Mesodermal cell (in vitro differentiated cells): Measurements from ENCODE around the gene BBS7. TPM values are rescaled to one million over a fixed set of nuclear protein-coding genes. Genes with fewer than 3 reads are reported as not detected.

Experiments
- H3K27ac ChIP-seq: 2 replicates; pipeline ENCODE4 v1.7.0; 2013; ENCODE audit warnings: mild to moderate bottlenecking, low read depth, low read length, moderate library complexity; ENCODE audit not compliant: severe bottlenecking
- H3K36me3 ChIP-seq: 2 replicates; pipeline ENCODE4 v1.7.1; 2013; ENCODE audit warnings: mild to moderate bottlenecking, low read length, moderate library complexity; ENCODE audit not compliant: control insufficient read depth, insufficient read depth
- H3K4me1 ChIP-seq: one replicate; pipeline ENCODE4 v1.7.1; 2013; ENCODE audit warnings: mild to moderate bottlenecking, low read length; ENCODE audit not compliant: insufficient read depth, control insufficient read depth, poor library complexity, severe bottlenecking
- H3K4me3 ChIP-seq: 2 replicates; pipeline ENCODE4 v1.7.0; 2013; ENCODE audit warnings: low read length, control low read depth, mild to moderate bottlenecking; ENCODE audit not compliant: insufficient read depth, poor library complexity, severe bottlenecking; ENCODE audit errors: extremely low read depth
- H3K9me3 ChIP-seq: 2 replicates; pipeline ENCODE4 v1.7.1; 2013; ENCODE audit warnings: mild to moderate bottlenecking, low read length, moderate library complexity; ENCODE audit not compliant: control insufficient read depth
- WGBS, 2 experiments: methylation state at CpG; one replicate each; pipeline ENCODE4 v1.1.5; 2013; ENCODE audit warnings: missing lambda C conversion rate in 2 of 2; ENCODE audit not compliant: insufficient coverage in 2 of 2; 5-methylcytosine and 5-hydroxymethylcytosine counted together
- polyA plus RNA-seq, 2 experiments: library from polyadenylated mRNA; stranded (reverse); fragments of 50-300 nt; gene quantifications; one replicate each; pipeline ENCODE4 v1.2.3, GENCODE V29; 2013

BBS7 gene, protein sequence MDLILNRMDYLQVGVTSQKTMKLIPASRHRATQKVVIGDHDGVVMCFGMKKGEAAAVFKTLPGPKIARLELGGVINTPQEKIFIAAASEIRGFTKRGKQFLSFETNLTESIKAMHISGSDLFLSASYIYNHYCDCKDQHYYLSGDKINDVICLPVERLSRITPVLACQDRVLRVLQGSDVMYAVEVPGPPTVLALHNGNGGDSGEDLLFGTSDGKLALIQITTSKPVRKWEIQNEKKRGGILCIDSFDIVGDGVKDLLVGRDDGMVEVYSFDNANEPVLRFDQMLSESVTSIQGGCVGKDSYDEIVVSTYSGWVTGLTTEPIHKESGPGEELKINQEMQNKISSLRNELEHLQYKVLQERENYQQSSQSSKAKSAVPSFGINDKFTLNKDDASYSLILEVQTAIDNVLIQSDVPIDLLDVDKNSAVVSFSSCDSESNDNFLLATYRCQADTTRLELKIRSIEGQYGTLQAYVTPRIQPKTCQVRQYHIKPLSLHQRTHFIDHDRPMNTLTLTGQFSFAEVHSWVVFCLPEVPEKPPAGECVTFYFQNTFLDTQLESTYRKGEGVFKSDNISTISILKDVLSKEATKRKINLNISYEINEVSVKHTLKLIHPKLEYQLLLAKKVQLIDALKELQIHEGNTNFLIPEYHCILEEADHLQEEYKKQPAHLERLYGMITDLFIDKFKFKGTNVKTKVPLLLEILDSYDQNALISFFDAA
- polyA plus RNA-seq (2013, experiment 1 of 2) = 23.5 TPM
- 21.8 TPM for polyA plus RNA-seq (2013, experiment 2 of 2)

DNA sequence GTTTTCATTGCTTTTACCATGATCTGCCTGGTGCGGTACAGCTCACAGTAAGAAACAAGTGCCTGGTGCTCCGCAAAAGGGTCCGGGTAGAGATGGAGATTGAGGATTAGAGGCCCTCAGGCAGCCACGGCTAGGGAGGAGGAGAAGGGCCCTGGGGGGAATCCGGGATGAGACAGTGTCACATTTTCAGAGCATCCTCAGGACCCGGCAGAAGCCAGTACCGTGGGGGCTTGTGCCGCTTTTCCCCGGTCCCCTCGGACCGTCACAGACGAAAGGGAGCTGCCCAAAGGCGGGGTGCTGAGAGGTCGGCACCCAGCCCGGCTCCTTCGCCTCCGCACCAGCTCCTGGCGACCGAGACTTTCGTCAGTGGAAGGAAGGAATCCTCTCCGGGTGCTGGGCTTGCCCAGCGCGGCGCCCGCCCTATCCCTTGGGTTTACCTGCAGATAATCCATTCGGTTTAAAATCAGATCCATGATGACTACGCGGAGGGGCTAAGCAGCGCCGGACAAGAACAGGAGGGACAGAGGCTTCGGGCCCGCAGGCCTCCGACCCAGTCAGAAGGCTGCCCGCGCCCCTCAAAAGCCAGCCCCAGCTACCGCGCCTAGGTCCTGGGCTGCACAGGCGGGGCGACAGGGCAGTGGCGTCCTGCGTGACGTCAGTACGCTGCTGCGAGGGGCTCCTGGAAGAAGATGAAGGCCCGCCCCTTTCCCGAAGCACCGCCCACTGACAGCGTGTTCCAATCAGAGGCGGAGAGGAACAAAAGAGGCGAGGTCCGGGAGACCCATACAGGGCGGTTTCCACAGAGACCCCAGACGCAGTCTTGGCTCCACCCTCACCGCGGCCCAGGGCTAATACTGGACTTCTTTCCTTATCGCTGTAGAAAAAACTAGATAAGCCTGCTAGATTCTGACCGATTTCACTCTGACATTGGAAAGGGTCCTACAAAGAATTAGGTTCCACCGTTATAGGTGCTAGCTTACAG, at the start of gene BBS7:
BBS7 (minus strand) TSS at position 634 of the 982 bp plus-strand sequence; CDS start at position 473, 161 bp downstream.
- peak within 1 kb of the TSS; percentile 78 for H3K27ac ChIP-seq
- no peaks in the 10 kb centered on the region for H3K9me3 ChIP-seq

DNA sequence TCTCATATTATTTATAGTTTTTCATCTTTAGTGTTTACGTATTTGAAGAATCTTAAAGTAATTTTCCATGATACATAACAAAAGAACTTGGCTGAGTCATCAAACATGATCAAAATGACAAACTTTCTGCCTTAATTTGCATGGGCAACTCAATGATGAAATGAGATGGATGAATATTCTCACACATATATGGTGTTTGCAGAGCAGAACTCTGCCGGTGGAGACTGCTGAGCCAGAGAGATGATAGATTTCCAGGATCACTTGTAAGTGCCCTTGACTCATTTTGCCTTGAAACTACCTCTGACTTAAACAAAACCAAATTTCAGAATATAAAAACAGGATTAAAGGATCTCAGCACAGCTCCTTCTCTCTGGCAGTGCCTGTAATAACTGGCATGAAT, 43.4 kb upstream of the BBS7 start:
- H3K36me3 ChIP-seq = no peaks in the 10 kb centered on the region
- H3K4me3 ChIP-seq = no peak overlapping the region
- H3K9me3 ChIP-seq = no peaks in the 10 kb centered on the region
- H3K4me1 ChIP-seq = no peaks in the 10 kb centered on the region
- H3K27ac ChIP-seq = no peak overlapping the region
- no CpG with 5 or more reads among the region's 2 CpGs for WGBS, 2 experiments

More for the DNA sequence above, at the start of gene BBS7:
- 1% methylated on average over 49 to 57 of the region's 58 CpGs for WGBS, 2 experiments
- H3K4me3 ChIP-seq = peak within 1 kb of the TSS; percentile 56
- H3K4me1 ChIP-seq = peaks cover 3% of the 10 kb centered on the region
- H3K36me3 ChIP-seq = peaks cover 19% of the 10 kb centered on the region

DNA sequence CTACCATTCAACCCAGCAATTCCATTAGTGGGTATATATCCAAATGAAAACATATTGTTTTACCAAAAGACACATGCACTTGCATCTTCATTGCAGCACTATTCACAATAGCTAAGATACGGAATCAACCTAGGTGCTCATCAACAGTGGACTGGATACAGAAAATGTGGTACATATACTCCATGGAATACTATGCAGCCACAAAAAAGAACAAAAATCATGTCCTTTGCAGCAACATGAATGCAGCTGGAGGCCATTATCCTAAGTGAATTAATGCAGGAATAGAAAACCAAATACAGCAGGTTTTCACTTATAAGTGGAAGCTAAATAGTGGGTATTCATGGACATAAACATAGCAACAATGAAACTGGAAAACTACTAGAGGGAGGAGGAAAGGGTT, 38.1 kb upstream of the BBS7 start:
- Histone ChIP-seq H3K4me1 (no peaks in the 10 kb centered on the region), H3K9me3 (no peaks in the 10 kb centered on the region), H3K27ac (no peak overlapping the region), H3K36me3 (no peaks in the 10 kb centered on the region), H3K4me3 (no peak overlapping the region)
- WGBS, 2 experiments = no CpG with 5 or more reads among the region's 1 CpG

DNA sequence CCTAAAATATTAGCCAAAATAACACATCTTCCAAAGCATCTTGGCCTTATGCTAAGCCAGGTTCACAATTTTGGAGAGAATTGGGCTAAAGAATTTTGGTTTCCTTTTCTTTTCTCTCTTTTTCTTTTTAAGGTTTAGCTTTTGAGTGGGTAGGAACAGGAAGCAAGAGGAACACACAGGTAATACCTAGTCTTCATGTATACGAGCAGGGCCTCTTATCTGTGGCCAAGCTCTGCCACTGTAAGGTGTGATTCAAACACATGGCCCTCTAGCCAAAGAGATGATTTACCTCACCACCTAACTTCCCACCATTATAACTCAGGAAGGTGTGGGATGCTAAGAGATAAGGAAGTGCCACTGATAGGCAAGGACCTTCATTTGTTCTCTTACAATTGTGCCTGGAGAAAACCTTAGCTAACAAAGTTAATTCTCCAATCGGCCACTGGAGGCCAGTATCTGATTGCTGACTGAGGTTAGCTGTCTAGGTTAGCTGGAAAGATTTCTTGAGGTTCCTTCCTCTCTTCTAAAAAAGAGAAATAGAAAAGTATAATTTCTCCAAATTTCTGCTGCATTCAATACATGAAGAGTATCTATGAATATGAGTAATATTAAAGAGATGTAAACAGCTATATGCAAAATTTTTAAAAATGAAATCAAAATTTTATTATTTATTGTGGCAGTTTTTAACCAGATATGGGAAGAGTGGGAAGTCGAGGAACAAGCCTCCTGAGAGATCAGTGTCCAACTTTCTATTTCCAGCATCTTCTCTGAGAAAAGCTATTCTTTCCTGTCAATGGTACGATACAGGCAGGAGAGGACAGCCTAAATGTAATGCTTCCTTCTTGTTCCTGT, 30.1 kb upstream of the BBS7 start:
- Histone ChIP-seq H3K36me3 (no peaks in the 10 kb centered on the region), H3K9me3 (no peaks in the 10 kb centered on the region), H3K4me1 (no peaks in the 10 kb centered on the region), H3K4me3 (no peak overlapping the region), H3K27ac (no peak overlapping the region)
- WGBS, 2 experiments = 80% methylated on average over 2 of the region's 4 CpGs; no CpG with 5 or more reads in 1 of the 2 experiments

DNA sequence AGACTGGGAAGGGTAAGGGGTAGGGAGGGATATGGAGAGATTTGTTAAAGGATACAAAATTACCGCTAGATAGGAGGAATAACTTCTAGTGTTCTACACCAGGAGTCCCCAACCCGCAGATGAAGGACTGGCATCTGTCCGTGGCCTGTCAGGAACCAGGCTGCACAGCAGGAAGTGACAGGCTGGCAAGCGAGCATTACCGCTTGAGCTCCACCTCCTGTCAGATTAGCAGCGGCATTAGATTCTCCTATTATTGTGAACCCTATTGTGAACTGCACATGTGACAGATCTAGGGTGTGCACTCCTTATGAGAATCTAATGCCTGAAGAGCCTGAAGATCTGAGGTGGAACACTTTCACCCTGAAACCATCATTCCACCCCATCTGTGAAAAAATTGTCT, 27.9 kb upstream of the BBS7 start:
- no peaks in the 10 kb centered on the region for H3K4me1 ChIP-seq
- WGBS, 2 experiments = 40 to 59% methylated on average over 5 to 6 of the region's 6 CpGs
- H3K27ac ChIP-seq = no peak overlapping the region
- no peaks in the 10 kb centered on the region for H3K36me3 ChIP-seq
- no peaks in the 10 kb centered on the region for H3K9me3 ChIP-seq
- H3K4me3 ChIP-seq = no peak overlapping the region

DNA sequence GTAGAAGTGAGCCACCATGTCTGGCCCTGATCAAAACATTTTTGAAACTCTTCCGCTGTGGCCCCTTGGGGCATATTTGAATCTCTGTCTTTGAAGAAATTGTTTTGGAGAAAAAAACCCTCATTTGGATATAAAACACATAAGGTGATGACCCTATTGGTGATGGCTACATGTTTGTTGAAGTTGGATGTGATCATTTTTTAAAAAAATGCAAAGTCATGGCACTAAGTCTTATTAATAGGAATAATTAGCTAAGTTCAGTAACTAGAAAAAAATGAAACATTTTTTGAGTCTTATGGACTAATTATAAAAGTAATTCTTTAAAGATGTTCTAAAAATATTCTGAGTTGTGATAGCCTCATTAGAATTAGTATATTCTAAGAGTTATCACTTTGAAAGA, 17.9 kb upstream of the BBS7 start:
- H3K4me3 ChIP-seq = no peak overlapping the region
- H3K4me1 ChIP-seq = no peaks in the 10 kb centered on the region
- no peak overlapping the region for H3K27ac ChIP-seq
- H3K36me3 ChIP-seq = no peaks in the 10 kb centered on the region
- WGBS, 2 experiments = no CpG with 5 or more reads among the region's 1 CpG
- no peaks in the 10 kb centered on the region for H3K9me3 ChIP-seq

DNA sequence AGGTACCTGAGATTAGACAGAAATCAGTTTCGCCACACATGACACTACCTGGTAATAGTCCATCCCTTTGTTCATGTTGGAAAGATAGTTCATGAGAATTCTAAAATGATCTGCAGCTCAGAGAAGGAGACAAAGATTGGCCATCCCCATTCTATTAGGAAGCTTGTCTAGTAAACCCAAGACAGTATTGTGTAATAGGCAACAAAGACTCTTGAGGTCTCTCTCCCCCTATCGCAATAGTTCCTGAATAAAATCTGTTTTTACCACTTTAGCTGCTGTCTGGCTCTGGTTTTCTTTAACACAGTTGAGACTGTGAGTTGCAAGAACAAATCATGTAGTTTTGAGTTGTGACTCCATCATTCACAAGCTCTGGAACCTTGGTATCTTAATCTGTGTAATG, 14.8 kb upstream of the BBS7 start:
- 100% methylated on average over 1 of the region's 2 CpGs; no CpG with 5 or more reads in 1 of the 2 experiments for WGBS, 2 experiments

DNA sequence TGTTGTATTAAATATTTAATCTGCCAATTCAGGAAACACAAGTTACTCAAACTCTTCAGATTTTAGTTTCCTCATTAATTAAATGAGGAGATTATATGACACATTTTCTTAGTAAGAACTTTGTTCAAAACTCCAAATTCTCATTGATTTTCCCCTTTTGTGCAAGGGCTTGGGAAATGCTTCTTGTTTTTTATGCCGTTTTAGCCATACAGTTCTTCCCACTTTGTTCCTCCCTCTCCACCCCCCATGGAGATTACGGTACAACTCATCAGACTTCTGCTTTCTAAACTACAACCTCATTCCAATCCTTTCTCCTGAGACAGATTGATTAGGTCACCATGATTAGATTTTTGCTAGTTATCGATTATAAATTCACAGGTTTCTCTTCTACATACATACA, 10.9 kb upstream of the BBS7 start:
- Histone ChIP-seq H3K4me1 (no peaks in the 10 kb centered on the region), H3K27ac (no peak overlapping the region), H3K36me3 (no peaks in the 10 kb centered on the region), H3K4me3 (no peak overlapping the region), H3K9me3 (no peaks in the 10 kb centered on the region)
- no CpG with 5 or more reads among the region's 3 CpGs for WGBS, 2 experiments

More for the DNA sequence above, 14.8 kb upstream of the BBS7 start:
- no peaks in the 10 kb centered on the region for H3K9me3 ChIP-seq
- no peak overlapping the region for H3K4me3 ChIP-seq
- no peak overlapping the region for H3K27ac ChIP-seq
- H3K36me3 ChIP-seq = no peaks in the 10 kb centered on the region
- no peaks in the 10 kb centered on the region for H3K4me1 ChIP-seq

DNA sequence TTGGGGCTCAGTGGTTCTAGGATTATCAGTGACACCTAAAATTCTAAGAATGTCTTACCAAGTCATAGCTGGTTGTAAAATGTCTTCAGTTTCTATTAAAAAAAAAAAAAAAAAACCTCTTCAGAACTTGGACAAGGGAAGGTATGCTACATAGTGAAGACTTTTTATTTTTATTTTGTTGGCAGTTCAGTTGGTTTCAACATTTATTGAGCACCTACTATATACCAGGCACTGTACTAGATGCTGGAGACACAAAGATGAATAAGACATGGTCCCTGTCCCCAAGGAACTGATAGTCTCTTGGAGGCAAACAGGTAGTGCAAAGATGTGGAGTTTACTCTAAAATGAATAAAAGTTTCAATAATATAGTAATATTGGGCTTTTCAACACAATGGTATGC, 8.9 kb upstream of the BBS7 start:
- no peaks in the 10 kb centered on the region for H3K4me1 ChIP-seq
- H3K27ac ChIP-seq = no peak overlapping the region
- H3K4me3 ChIP-seq = no peak overlapping the region
- H3K36me3 ChIP-seq = no peaks in the 10 kb centered on the region
- H3K9me3 ChIP-seq = no peaks in the 10 kb centered on the region
